ENCODE results near the gene FBN3.
A peak's percentile ranks its signal among the peaks of the same experiment; 100 is the strongest.

FBN3 gene

DNA sequence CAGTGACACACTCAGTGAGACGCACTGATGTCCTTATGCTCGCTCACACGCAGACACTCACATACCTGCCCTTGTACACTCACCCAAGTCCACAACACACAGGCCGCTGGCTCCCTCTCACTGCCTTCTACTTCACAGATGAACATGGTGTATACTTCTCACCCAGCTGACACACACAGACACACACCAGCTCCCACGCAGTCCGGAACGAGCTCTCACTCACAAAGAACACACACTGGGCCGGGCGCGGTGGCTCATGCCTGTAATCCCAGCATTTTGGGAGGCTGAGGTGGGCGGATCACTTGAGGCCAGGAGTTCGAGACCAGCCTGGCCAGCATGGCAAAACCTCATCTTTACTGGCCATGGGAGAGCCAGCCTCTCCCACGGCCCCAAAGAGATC is 65.2 kb downstream of the FBN3 start:
- no peak overlapping the region for H3K4ac ChIP-seq (ENCODE audit: low read depth, low read length)
- no peaks in the 10 kb centered on the region for H3K27me3 ChIP-seq (ENCODE audit: insufficient read depth, low read length, poor library complexity)
- H3K18ac ChIP-seq (ENCODE audit: low read length): no peak overlapping the region
- no peaks in the 10 kb centered on the region for H3K79me2 ChIP-seq (ENCODE audit: control insufficient read depth, insufficient read depth, low read length)
- no peak for DNase-seq
- no peak overlapping the region for H3K4me3 ChIP-seq (ENCODE audit: low read length)
- no peak overlapping the region for H2BK5ac ChIP-seq (ENCODE audit: low read length)
- no peaks in the 10 kb centered on the region for H3K79me1 ChIP-seq (ENCODE audit: low read length)
- H4K8ac ChIP-seq (ENCODE audit: low read depth, low read length): no peak overlapping the region
- H3K36me3 ChIP-seq (ENCODE audit: control insufficient read depth, insufficient read depth, low read length): peaks cover 11% of the 10 kb centered on the region
- H2BK15ac ChIP-seq (replicated peaks; ENCODE audit: low read depth): no peak overlapping the region
- H3K23ac ChIP-seq (ENCODE audit: low read length): no peak overlapping the region
- no peak overlapping the region for H2AK5ac ChIP-seq (ENCODE audit: low read length)
- H3K27ac ChIP-seq (ENCODE audit: low read depth, low read length): no peak overlapping the region
- no peaks in the 10 kb centered on the region for H3K4me1 ChIP-seq (ENCODE audit: control insufficient read depth, low read depth, low read length)
- H4K5ac ChIP-seq (ENCODE audit: low read length): no peak overlapping the region
- H3K56ac ChIP-seq (ENCODE audit: low read length): no peak overlapping the region
- no peak overlapping the region for H3K4me2 ChIP-seq (ENCODE audit: low read length)
- H3K9ac ChIP-seq (ENCODE audit: low read length): no peak overlapping the region
- no CpG with 5 or more reads among the region's 13 CpGs for WGBS (ENCODE audit: extremely low coverage, insufficient coverage, low lambda C conversion rate)
- H2BK120ac ChIP-seq (ENCODE audit: low read depth, low read length): no peak overlapping the region

DNA sequence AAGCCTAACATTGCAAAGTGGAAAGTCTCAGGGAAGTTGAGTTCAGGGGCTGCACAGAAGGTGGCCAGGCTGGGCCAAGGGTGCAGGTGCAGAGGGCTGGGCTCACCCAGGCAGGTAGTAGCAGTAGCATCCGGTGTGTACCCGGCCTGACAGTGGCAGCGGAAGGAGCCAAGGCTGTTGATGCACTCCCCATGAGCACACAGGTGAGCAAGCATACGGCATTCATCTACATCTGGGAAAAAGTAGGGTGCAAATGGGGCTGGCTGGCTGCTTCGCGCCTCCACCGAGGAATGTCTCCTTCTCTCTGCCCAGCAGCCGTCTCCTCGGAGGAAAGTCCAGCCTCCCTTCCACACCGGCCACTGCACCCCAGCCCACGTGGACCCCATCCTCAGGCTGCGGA is 66.3 kb downstream of the FBN3 start:
- no peak overlapping the region for H3K9ac ChIP-seq (ENCODE audit: low read length)
- no CpG with 5 or more reads among the region's 12 CpGs for WGBS (ENCODE audit: extremely low coverage, insufficient coverage, low lambda C conversion rate)
- H3K4ac ChIP-seq (ENCODE audit: low read depth, low read length): no peak overlapping the region
- H3K18ac ChIP-seq (ENCODE audit: low read length): no peak overlapping the region
- no peak overlapping the region for H2AK5ac ChIP-seq (ENCODE audit: low read length)
- no peaks in the 10 kb centered on the region for H3K79me1 ChIP-seq (ENCODE audit: low read length)
- H2BK120ac ChIP-seq (ENCODE audit: low read depth, low read length): no peak overlapping the region
- peaks cover 6% of the 10 kb centered on the region for H3K36me3 ChIP-seq (ENCODE audit: control insufficient read depth, insufficient read depth, low read length)
- no peak overlapping the region for H2BK5ac ChIP-seq (ENCODE audit: low read length)
- H3K4me2 ChIP-seq (ENCODE audit: low read length): no peak overlapping the region
- no peaks in the 10 kb centered on the region for H3K27me3 ChIP-seq (ENCODE audit: insufficient read depth, low read length, poor library complexity)
- no peak overlapping the region for H2BK15ac ChIP-seq (replicated peaks; ENCODE audit: low read depth)
- no peak overlapping the region for H3K27ac ChIP-seq (ENCODE audit: low read depth, low read length)
- no peak for DNase-seq
- no peak overlapping the region for H4K5ac ChIP-seq (ENCODE audit: low read length)
- no peak overlapping the region for H3K56ac ChIP-seq (ENCODE audit: low read length)
- H3K79me2 ChIP-seq (ENCODE audit: control insufficient read depth, insufficient read depth, low read length): no peaks in the 10 kb centered on the region
- H3K4me3 ChIP-seq (ENCODE audit: low read length): no peak overlapping the region
- no peak overlapping the region for H3K23ac ChIP-seq (ENCODE audit: low read length)
- no peak overlapping the region for H4K8ac ChIP-seq (ENCODE audit: low read depth, low read length)
- H3K4me1 ChIP-seq (ENCODE audit: control insufficient read depth, low read depth, low read length): no peaks in the 10 kb centered on the region

- Histone ChIP-seq H3K4me3 (ENCODE audit: low read length) (no peak overlapping the region), H3K79me2 (ENCODE audit: control insufficient read depth, insufficient read depth, low read length) (no peaks in the 10 kb centered on the region), H3K18ac (ENCODE audit: low read length) (no peak overlapping the region), H4K8ac (ENCODE audit: low read depth, low read length) (no peak overlapping the region), H3K27me3 (ENCODE audit: insufficient read depth, low read length, poor library complexity) (no peaks in the 10 kb centered on the region), H3K4me1 (ENCODE audit: control insufficient read depth, low read depth, low read length) (no peaks in the 10 kb centered on the region), H3K4me2 (ENCODE audit: low read length) (no peak overlapping the region), H3K56ac (ENCODE audit: low read length) (no peak overlapping the region), H2BK120ac (ENCODE audit: low read depth, low read length) (no peak overlapping the region), H4K5ac (ENCODE audit: low read length) (no peak overlapping the region), H3K36me3 (ENCODE audit: control insufficient read depth, insufficient read depth, low read length) (peaks cover 2% of the 10 kb centered on the region), H2BK5ac (ENCODE audit: low read length) (no peak overlapping the region), H3K9ac (ENCODE audit: low read length) (no peak overlapping the region), H3K79me1 (ENCODE audit: low read length) (no peaks in the 10 kb centered on the region), H3K27ac (ENCODE audit: low read depth, low read length) (no peak overlapping the region), H2BK15ac (replicated peaks; ENCODE audit: low read depth) (no peak overlapping the region), H3K4ac (ENCODE audit: low read depth, low read length) (no peak overlapping the region), H3K23ac (ENCODE audit: low read length) (no peak overlapping the region), H2AK5ac (ENCODE audit: low read length) (no peak overlapping the region)
- WGBS (ENCODE audit: extremely low coverage, insufficient coverage, low lambda C conversion rate): no CpG with 5 or more reads among the region's 11 CpGs
- peak; percentile 69 for DNase-seq
Measured at GRCh38 chr19:8081569-8082550, 67.5 kb downstream of the FBN3 start.

GRCh38 chr19:8080832-8081231 is 68.6 kb downstream of the FBN3 start:
- DNase-seq: no peak
- WGBS (ENCODE audit: extremely low coverage, insufficient coverage, low lambda C conversion rate): no CpG with 5 or more reads among the region's 12 CpGs

GRCh38 chr19:8079988-8080387 is 69.4 kb downstream of the FBN3 start:
- no peak overlapping the region for H3K9ac ChIP-seq (ENCODE audit: low read length)
- WGBS (ENCODE audit: extremely low coverage, insufficient coverage, low lambda C conversion rate): no CpG with 5 or more reads among the region's 6 CpGs
- no peak overlapping the region for H4K8ac ChIP-seq (ENCODE audit: low read depth, low read length)
- no peaks in the 10 kb centered on the region for H3K79me2 ChIP-seq (ENCODE audit: control insufficient read depth, insufficient read depth, low read length)
- H3K27me3 ChIP-seq (ENCODE audit: insufficient read depth, low read length, poor library complexity): no peaks in the 10 kb centered on the region
- no peak overlapping the region for H3K27ac ChIP-seq (ENCODE audit: low read depth, low read length)
- H3K56ac ChIP-seq (ENCODE audit: low read length): no peak overlapping the region
- H3K23ac ChIP-seq (ENCODE audit: low read length): no peak overlapping the region
- no peak overlapping the region for H2BK5ac ChIP-seq (ENCODE audit: low read length)
- no peak for DNase-seq
- no peak overlapping the region for H3K4me2 ChIP-seq (ENCODE audit: low read length)
- H2BK120ac ChIP-seq (ENCODE audit: low read depth, low read length): no peak overlapping the region
- H3K36me3 ChIP-seq (ENCODE audit: control insufficient read depth, insufficient read depth, low read length): peaks cover 4% of the 10 kb centered on the region
- no peak overlapping the region for H2AK5ac ChIP-seq (ENCODE audit: low read length)
- no peaks in the 10 kb centered on the region for H3K79me1 ChIP-seq (ENCODE audit: low read length)
- H3K18ac ChIP-seq (ENCODE audit: low read length): no peak overlapping the region
- H2BK15ac ChIP-seq (replicated peaks; ENCODE audit: low read depth): no peak overlapping the region
- no peak overlapping the region for H3K4ac ChIP-seq (ENCODE audit: low read depth, low read length)
- no peaks in the 10 kb centered on the region for H3K4me1 ChIP-seq (ENCODE audit: control insufficient read depth, low read depth, low read length)
- H3K4me3 ChIP-seq (ENCODE audit: low read length): no peak overlapping the region
- no peak overlapping the region for H4K5ac ChIP-seq (ENCODE audit: low read length)

More at GRCh38 chr19:8080832-8081231, 68.6 kb downstream of the FBN3 start:
- H3K79me1 ChIP-seq (ENCODE audit: low read length): no peaks in the 10 kb centered on the region
- no peak overlapping the region for H3K23ac ChIP-seq (ENCODE audit: low read length)
- H3K18ac ChIP-seq (ENCODE audit: low read length): no peak overlapping the region
- H3K79me2 ChIP-seq (ENCODE audit: control insufficient read depth, insufficient read depth, low read length): no peaks in the 10 kb centered on the region
- H3K27me3 ChIP-seq (ENCODE audit: insufficient read depth, low read length, poor library complexity): no peaks in the 10 kb centered on the region
- H3K27ac ChIP-seq (ENCODE audit: low read depth, low read length): no peak overlapping the region
- no peak overlapping the region for H2BK15ac ChIP-seq (replicated peaks; ENCODE audit: low read depth)
- H3K4me1 ChIP-seq (ENCODE audit: control insufficient read depth, low read depth, low read length): no peaks in the 10 kb centered on the region
- H2AK5ac ChIP-seq (ENCODE audit: low read length): no peak overlapping the region
- no peak overlapping the region for H2BK120ac ChIP-seq (ENCODE audit: low read depth, low read length)
- no peak overlapping the region for H3K4me2 ChIP-seq (ENCODE audit: low read length)
- H4K8ac ChIP-seq (ENCODE audit: low read depth, low read length): no peak overlapping the region
- H3K9ac ChIP-seq (ENCODE audit: low read length): no peak overlapping the region
- no peak overlapping the region for H2BK5ac ChIP-seq (ENCODE audit: low read length)
- no peak overlapping the region for H3K4me3 ChIP-seq (ENCODE audit: low read length)
- no peak overlapping the region for H4K5ac ChIP-seq (ENCODE audit: low read length)
- H3K4ac ChIP-seq (ENCODE audit: low read depth, low read length): no peak overlapping the region
- peaks cover 2% of the 10 kb centered on the region for H3K36me3 ChIP-seq (ENCODE audit: control insufficient read depth, insufficient read depth, low read length)
- no peak overlapping the region for H3K56ac ChIP-seq (ENCODE audit: low read length)

Measured in mesendoderm (in vitro differentiated cells).